Measurements from ENCODE around the gene FAAH. TPM values are rescaled to one million over a fixed set of nuclear protein-coding genes. Genes with fewer than 3 reads are reported as not detected.
A peak's percentile ranks its signal among the peaks of the same experiment; 100 is the strongest.

Gene FAAH
- total RNA-seq, 1 experiment from 2014 or later, result 0.74 TPM

GRCh38 chr1:46442317-46443161, 48.4 kb downstream of the FAAH start:
- Histone ChIP-seq H3K27ac (no peak overlapping the region), H3K4me3 (peak overlapping the region; percentile 16), H3K36me3 (no peaks in the 10 kb centered on the region), H3K27me3 (replicated peaks) (peaks cover 17% of the 10 kb centered on the region), H3K4me1 (replicated peaks) (0 out of 2 replicates have a peak, but pooled peaks cover 6% of the 10 kb centered on the region), H3K9me3 (replicated peaks) (no peaks in the 10 kb centered on the region)
- DNase-seq (ENCODE audit: low read depth in 1 of 2, low spot score in 2 of 2), result peak; percentile 76 to 79

- no peak overlapping the region for H3K27ac ChIP-seq
- peaks cover 28% of the 10 kb centered on the region for H3K27me3 ChIP-seq (replicated peaks)
- no peak for DNase-seq (ENCODE audit: low read depth in 1 of 2, low spot score in 2 of 2)
- no peaks in the 10 kb centered on the region for H3K9me3 ChIP-seq (replicated peaks)
- no peak overlapping the region for H3K4me3 ChIP-seq
- H3K36me3 ChIP-seq, result no peaks in the 10 kb centered on the region
- H3K4me1 ChIP-seq (replicated peaks), result 0 out of 2 replicates have a peak, but pooled peaks cover 6% of the 10 kb centered on the region
These were observed 50.3 kb downstream of the FAAH start for GRCh38 chr1:46444466-46444865.

GRCh38 chr1:46445773-46446256, 51.7 kb downstream of the FAAH start:
- 0 out of 2 replicates have a peak, but pooled peaks cover 6% of the 10 kb centered on the region for H3K4me1 ChIP-seq (replicated peaks)
- DNase-seq (ENCODE audit: low read depth in 1 of 2, low spot score in 2 of 2), result no peak
- H3K9me3 ChIP-seq (replicated peaks), result no peaks in the 10 kb centered on the region
- H3K27ac ChIP-seq, result no peak overlapping the region
- no peaks in the 10 kb centered on the region for H3K36me3 ChIP-seq
- H3K27me3 ChIP-seq (replicated peaks), result peaks cover 31% of the 10 kb centered on the region
- H3K4me3 ChIP-seq, result no peak overlapping the region

GRCh38 chr1:46446646-46447498, 52.8 kb downstream of the FAAH start:
- DNase-seq (ENCODE audit: low read depth in 1 of 2, low spot score in 2 of 2), result peak; percentile 50 to 74
- H3K27me3 ChIP-seq (replicated peaks), result peaks cover 33% of the 10 kb centered on the region
- H3K27ac ChIP-seq, result no peak overlapping the region
- no peaks in the 10 kb centered on the region for H3K9me3 ChIP-seq (replicated peaks)
- H3K4me1 ChIP-seq (replicated peaks), result 0 out of 2 replicates have a peak, but pooled peaks cover 6% of the 10 kb centered on the region
- H3K36me3 ChIP-seq, result no peaks in the 10 kb centered on the region
- H3K4me3 ChIP-seq, result no peak overlapping the region

- no peaks in the 10 kb centered on the region for H3K36me3 ChIP-seq
- no peaks in the 10 kb centered on the region for H3K9me3 ChIP-seq (replicated peaks)
- H3K27me3 ChIP-seq (replicated peaks), result peaks cover 34% of the 10 kb centered on the region
- H3K4me1 ChIP-seq (replicated peaks), result 0 out of 2 replicates have a peak, but pooled peaks cover 3% of the 10 kb centered on the region
- H3K27ac ChIP-seq, result no peak overlapping the region
- DNase-seq (ENCODE audit: low read depth in 1 of 2, low spot score in 2 of 2), result no peak
- H3K4me3 ChIP-seq, result no peak overlapping the region
These were observed 53.5 kb downstream of the FAAH start for GRCh38 chr1:46447499-46448108.

GRCh38 chr1:46448109-46448911, 54.2 kb downstream of the FAAH start:
- peaks cover 39% of the 10 kb centered on the region for H3K27me3 ChIP-seq (replicated peaks)
- H3K36me3 ChIP-seq, result no peaks in the 10 kb centered on the region
- H3K27ac ChIP-seq, result no peak overlapping the region
- no peaks in the 10 kb centered on the region for H3K4me1 ChIP-seq (replicated peaks)
- H3K4me3 ChIP-seq, result no peak overlapping the region
- no peaks in the 10 kb centered on the region for H3K9me3 ChIP-seq (replicated peaks)
- DNase-seq (ENCODE audit: low read depth in 1 of 2, low spot score in 2 of 2), result no peak

- Histone ChIP-seq H3K9me3 (replicated peaks) (no peaks in the 10 kb centered on the region), H3K27me3 (replicated peaks) (peaks cover 43% of the 10 kb centered on the region), H3K4me3 (no peak overlapping the region), H3K36me3 (no peaks in the 10 kb centered on the region), H3K4me1 (replicated peaks) (no peaks in the 10 kb centered on the region), H3K27ac (no peak overlapping the region)
- no peak for DNase-seq (ENCODE audit: low read depth in 1 of 2, low spot score in 2 of 2)
These were observed 55.4 kb downstream of the FAAH start for GRCh38 chr1:46449223-46450159.

- Histone ChIP-seq H3K36me3 (no peaks in the 10 kb centered on the region), H3K27me3 (replicated peaks) (peaks cover 44% of the 10 kb centered on the region)
These were observed 56.0 kb downstream of the FAAH start for GRCh38 chr1:46450160-46450517.

GRCh38 chr1:46451948-46452930, 58.1 kb downstream of the FAAH start:
- no peaks in the 10 kb centered on the region for H3K9me3 ChIP-seq (replicated peaks)
- H3K27ac ChIP-seq, result no peak overlapping the region
- H3K36me3 ChIP-seq, result no peaks in the 10 kb centered on the region
- peaks cover 33% of the 10 kb centered on the region for H3K27me3 ChIP-seq (replicated peaks)
- no peaks in the 10 kb centered on the region for H3K4me1 ChIP-seq (replicated peaks)
- no peak overlapping the region for H3K4me3 ChIP-seq
- DNase-seq (ENCODE audit: low read depth in 1 of 2, low spot score in 2 of 2), result no peak

More at GRCh38 chr1:46450160-46450517, 56.0 kb downstream of the FAAH start:
- Histone ChIP-seq H3K27ac (no peak overlapping the region), H3K4me1 (replicated peaks) (no peaks in the 10 kb centered on the region), H3K4me3 (no peak overlapping the region), H3K9me3 (replicated peaks) (no peaks in the 10 kb centered on the region)
- DNase-seq (ENCODE audit: low read depth in 1 of 2, low spot score in 2 of 2), result no peak

- no peaks in the 10 kb centered on the region for H3K4me1 ChIP-seq (replicated peaks)
- no peaks in the 10 kb centered on the region for H3K36me3 ChIP-seq
- H3K4me3 ChIP-seq, result no peak overlapping the region
- no peaks in the 10 kb centered on the region for H3K9me3 ChIP-seq (replicated peaks)
- H3K27ac ChIP-seq, result no peak overlapping the region
- no peak for DNase-seq (ENCODE audit: low read depth in 1 of 2, low spot score in 2 of 2)
- H3K27me3 ChIP-seq (replicated peaks), result peaks cover 27% of the 10 kb centered on the region
These were observed 58.8 kb downstream of the FAAH start for GRCh38 chr1:46452931-46453325.

- DNase-seq (ENCODE audit: low read depth in 1 of 2, low spot score in 2 of 2), result no peak
- no peak overlapping the region for H3K27ac ChIP-seq
- H3K4me1 ChIP-seq (replicated peaks), result no peaks in the 10 kb centered on the region
- no peak overlapping the region for H3K4me3 ChIP-seq
- H3K27me3 ChIP-seq (replicated peaks), result peaks cover 23% of the 10 kb centered on the region
- H3K36me3 ChIP-seq, result no peaks in the 10 kb centered on the region
- no peaks in the 10 kb centered on the region for H3K9me3 ChIP-seq (replicated peaks)
These were observed 59.3 kb downstream of the FAAH start for GRCh38 chr1:46453449-46453848.
